IMR-90 (cell line): ENCODE data around the gene NPY1R. TPM values are rescaled to one million over a fixed set of nuclear protein-coding genes. Genes with fewer than 3 reads are reported as not detected.

Experiments
- ATAC-seq: fragments of 200-7000 bp; cut with Tn5 transposase; 2 replicates; pipeline ENCODE4 v1.9.1; 2020; ENCODE audit warnings: low read depth, mild to moderate bottlenecking, moderate library complexity
- BruUV-seq: library from RNA; stranded (reverse); fragments of 400-500 nt; replicated peaks from 2 replicates; lab custom pipeline; 2021; lab: Mats Ljungman, UMichigan
- CTCF ChIA-PET: fragments of 300-600 bp; formaldehyde crosslinking; extraction: SDS; loops from one replicate; lab custom pipeline; 2021; ENCODE audit warnings: antibody characterized with exemption; lab: Yijun Ruan, JAX
- POLR2A ChIA-PET: fragments of 300-600 bp; sonication (Branson Sonifier 250); formaldehyde crosslinking; loops from one replicate; lab custom pipeline; 2022; ENCODE audit warnings: antibody characterized with exemption; ENCODE audit not compliant: unreplicated experiment; lab: Charles Lee
- DNase-seq: peaks from one replicate; pipeline ENCODE4 v3.0.0; 2013
- H2AFZ ChIP-seq: replicated peaks from 2 replicates; pipeline ENCODE3; 2013; ENCODE audit warnings: low read length, mild to moderate bottlenecking; ENCODE audit not compliant: poor library complexity
- H2AK5ac ChIP-seq: 2 replicates; pipeline ENCODE4 v1.6.1; 2013; ENCODE audit warnings: low read depth, low read length, inconsistent platforms
- H2AK9ac ChIP-seq: replicated peaks from 2 replicates; pipeline ENCODE3; 2013; ENCODE audit warnings: mild to moderate bottlenecking, low read depth, low read length, moderate library complexity; ENCODE audit not compliant: poor library complexity
- H2BK120ac ChIP-seq: 2 replicates; pipeline ENCODE4 v1.6.1; 2013; ENCODE audit warnings: low read depth, low read length, inconsistent platforms
- H2BK15ac ChIP-seq: 3 replicates; pipeline ENCODE4 v1.6.1; 2013; ENCODE audit warnings: low read depth, low read length, inconsistent platforms
- H2BK20ac ChIP-seq: 2 replicates; pipeline ENCODE4 v1.6.1; 2013; ENCODE audit warnings: low read depth, mild to moderate bottlenecking, inconsistent platforms, low read length, moderate library complexity
- H2BK5ac ChIP-seq: 2 replicates; pipeline ENCODE4 v1.6.1; 2013; ENCODE audit warnings: mild to moderate bottlenecking, low read depth, low read length, inconsistent platforms; ENCODE audit not compliant: poor library complexity, severe bottlenecking
- H3K14ac ChIP-seq: replicated peaks from 2 replicates; pipeline ENCODE4 v1.6.1; 2013; ENCODE audit warnings: low read depth, low read length, inconsistent platforms
- H3K18ac ChIP-seq: 2 replicates; pipeline ENCODE4 v1.6.1; 2013; ENCODE audit warnings: low read depth, low read length, control low read depth
- H3K23ac ChIP-seq: 2 replicates; pipeline ENCODE4 v1.6.1; 2013; ENCODE audit warnings: low read depth, low read length, inconsistent platforms
- H3K27ac ChIP-seq: 2 replicates; pipeline ENCODE4 v1.5.1; 2013; ENCODE audit warnings: mild to moderate bottlenecking, control low read depth, low read length; ENCODE audit not compliant: insufficient read depth
- H3K27me3 ChIP-seq: 2 replicates; pipeline ENCODE4 v1.6.1; 2013; ENCODE audit warnings: low read length; ENCODE audit not compliant: control insufficient read depth, insufficient read depth
- H3K36me3 ChIP-seq: 2 replicates; pipeline ENCODE4 v1.6.1; 2013; ENCODE audit warnings: low read length, mixed read lengths; ENCODE audit not compliant: control insufficient read depth, insufficient read depth
- H3K4ac ChIP-seq: 2 replicates; pipeline ENCODE4 v1.6.1; 2013; ENCODE audit warnings: low read depth, low read length, inconsistent platforms
- H3K4me1 ChIP-seq: 2 replicates; pipeline ENCODE4 v1.6.1; 2013; ENCODE audit warnings: low read length, mixed read lengths; ENCODE audit not compliant: control insufficient read depth, insufficient read depth
- H3K4me2 ChIP-seq: 2 replicates; pipeline ENCODE4 v1.6.1; 2013; ENCODE audit warnings: low read depth, mild to moderate bottlenecking, control low read depth, low read length, moderate library complexity
- H3K4me3 ChIP-seq: 2 replicates; pipeline ENCODE4 v1.5.1; 2013; ENCODE audit warnings: low read depth, mild to moderate bottlenecking, control low read depth, low read length, moderate library complexity; ENCODE audit not compliant: insufficient read depth
- H3K56ac ChIP-seq: 2 replicates; pipeline ENCODE4 v1.6.1; 2013; ENCODE audit warnings: low read length, inconsistent platforms; ENCODE audit not compliant: insufficient read depth; ENCODE audit errors: extremely low read depth
- H3K79me1 ChIP-seq, 2 experiments: 2 replicates each; pipeline ENCODE4 v1.6.1; 2013; ENCODE audit warnings: low read length in 2 of 2, inconsistent platforms in 1 of 2, low read depth in 1 of 2
- H3K9ac ChIP-seq: 2 replicates; pipeline ENCODE4 v1.6.1; 2013; ENCODE audit warnings: low read depth, low read length, control low read depth
- H3K9me1 ChIP-seq: 2 replicates; pipeline ENCODE4 v1.6.1; 2013; ENCODE audit warnings: low read length, inconsistent platforms; ENCODE audit not compliant: insufficient read depth
- H3K9me3 ChIP-seq: 2 replicates; pipeline ENCODE4 v1.6.1; 2013; ENCODE audit warnings: low read length; ENCODE audit not compliant: control insufficient read depth, insufficient read depth
- H4K20me1 ChIP-seq: 2 replicates; pipeline ENCODE4 v1.6.1; 2013; ENCODE audit warnings: low read length, inconsistent platforms; ENCODE audit not compliant: insufficient read depth
- H4K5ac ChIP-seq: 2 replicates; pipeline ENCODE4 v1.6.1; 2013; ENCODE audit warnings: mild to moderate bottlenecking, low read depth, low read length, control low read depth
- H4K8ac ChIP-seq, 2 experiments: 2 replicates each; pipeline ENCODE4 v1.6.1; 2013; ENCODE audit warnings: low read depth in 2 of 2, low read length in 2 of 2, control low read depth in 1 of 2, inconsistent platforms in 1 of 2
- H4K91ac ChIP-seq: 2 replicates; pipeline ENCODE4 v1.6.1; 2013; ENCODE audit warnings: low read depth, low read length, inconsistent platforms; ENCODE audit not compliant: insufficient read depth
- BHLHE40 ChIP-seq: fragments of 150-350 bp; IDR thresholded peaks from 2 replicates; pipeline ENCODE4 v1.6.1; 2016; ENCODE audit warnings: mild to moderate bottlenecking, low read depth, low read length
- CEBPB ChIP-seq: IDR thresholded peaks from 2 replicates; pipeline ENCODE4 v1.6.1; 2012; ENCODE audit warnings: low read depth, low read length, improper control_type of control experiment
- CHD1 ChIP-seq: IDR thresholded peaks from 2 replicates; pipeline ENCODE4 v1.6.1; 2012; ENCODE audit warnings: low read depth, low read length, improper control_type of control experiment
- ELK1 ChIP-seq: fragments of 150-350 bp; IDR thresholded peaks from 2 replicates; pipeline ENCODE4 v1.6.1; 2016; ENCODE audit warnings: low read depth, mild to moderate bottlenecking, low read length, moderate library complexity, borderline replicate concordance
- FOS ChIP-seq: fragments of 150-350 bp; IDR thresholded peaks from 2 replicates; pipeline ENCODE4 v1.6.1; 2016; ENCODE audit warnings: low read depth, low read length
- MAFK ChIP-seq: IDR thresholded peaks from 2 replicates; pipeline ENCODE4 v1.6.1; 2012; ENCODE audit warnings: low read depth, low read length, improper control_type of control experiment
- MAZ ChIP-seq: IDR thresholded peaks from 2 replicates; pipeline ENCODE4 v1.6.1; 2012; ENCODE audit warnings: low read depth, mild to moderate bottlenecking, low read length, improper control_type of control experiment, moderate library complexity, borderline replicate concordance
- MXI1 ChIP-seq: IDR thresholded peaks from 2 replicates; pipeline ENCODE4 v1.6.1; 2012; ENCODE audit warnings: low read depth, mild to moderate bottlenecking, low read length, moderate library complexity, borderline replicate concordance
- NFE2L2 ChIP-seq: fragments of 150-350 bp; IDR thresholded peaks from 2 replicates; pipeline ENCODE4 v1.6.1; 2016; ENCODE audit warnings: low read depth, mild to moderate bottlenecking, low read length
- POLR2A ChIP-seq: IDR thresholded peaks from 2 replicates; pipeline ENCODE4 v1.6.1; 2012; ENCODE audit warnings: mild to moderate bottlenecking, low read depth, low read length
- RAD21 ChIP-seq: IDR thresholded peaks from 2 replicates; pipeline ENCODE4 v1.6.1; 2012; ENCODE audit warnings: low read length, improper control_type of control experiment
- RCOR1 ChIP-seq: IDR thresholded peaks from 2 replicates; pipeline ENCODE4 v1.6.1; 2012; ENCODE audit warnings: mild to moderate bottlenecking, low read length, improper control_type of control experiment; ENCODE audit not compliant: insufficient replicate concordance
- RFX5 ChIP-seq: IDR thresholded peaks from 2 replicates; pipeline ENCODE4 v1.8.0; 2012; ENCODE audit warnings: low read depth, mild to moderate bottlenecking, low read length, moderate library complexity
- SMC3 ChIP-seq: fragments of 150-350 bp; IDR thresholded peaks from 2 replicates; pipeline ENCODE4 v1.6.1; 2016; ENCODE audit warnings: low read depth, mild to moderate bottlenecking, antibody characterized with exemption, low read length, moderate library complexity
- WGBS, 2 experiments: methylation state at CpG; one replicate each; pipeline versions ENCODE4 v1.1.5 to v1.1.7; 2013; ENCODE audit warnings: missing lambda C conversion rate in 2 of 2; ENCODE audit not compliant: insufficient read length in 1 of 2; ENCODE audit errors: extremely low coverage in 2 of 2; 5-methylcytosine and 5-hydroxymethylcytosine counted together
- dilution Hi-C: fragments of 300-500 bp; cut with HindIII; formaldehyde crosslinking; loops from one replicate; pipeline ENCODE4 v1.14.3; 2018; ENCODE audit warnings: low sequenced_read_pairs; ENCODE audit not compliant: unreplicated experiment
- in situ Hi-C: fragments of 300-500 bp; cut with MboI; formaldehyde crosslinking; loops from 3 replicates; pipeline ENCODE4 v1.14.3; 2019; ENCODE audit warnings: low sequenced_read_pairs, inconsistent platforms, mixed read lengths
- intact Hi-C: fragments of 100-400 bp; cut with micrococcal nuclease; formaldehyde crosslinking; loops from 2 replicates; pipeline ENCODE4 v1.10.0; 2022
- polyA plus RNA-seq, 3 experiments: library from polyadenylated mRNA; depleted of rRNA; stranded (reverse); fragments of >200 nt; gene quantifications; 2 replicates each; pipeline ENCODE4 v1.2.3, GENCODE V29; 2012; ENCODE audit warnings: low replicate concordance in 1 of 3
- total RNA-seq: library from RNA; depleted of rRNA; stranded (reverse); fragments of >200 nt; gene quantifications from 2 replicates; pipeline ENCODE4 v1.2.3, GENCODE V29; 2012
- TF ChIP-seq, protein P1 (sequence below): conservative IDR thresholded peaks from 2 replicates; pipeline ENCODE4 v1.5.1; 2012; ENCODE audit warnings: mild to moderate bottlenecking, low read depth, low read length, improper control_type of control experiment
- TF ChIP-seq, protein P2 (sequence below): fragments of 150-350 bp; IDR thresholded peaks from 2 replicates; pipeline ENCODE4 v1.6.1; 2017; ENCODE audit warnings: mild to moderate bottlenecking, antibody characterized with exemption, low read length, low read depth

NPY1R gene
- total and polyA plus RNA-seq, 2 of the 4 experiments (the other 2 are of a cell fraction) = under 0.01 TPM; not detected in 1

DNA sequence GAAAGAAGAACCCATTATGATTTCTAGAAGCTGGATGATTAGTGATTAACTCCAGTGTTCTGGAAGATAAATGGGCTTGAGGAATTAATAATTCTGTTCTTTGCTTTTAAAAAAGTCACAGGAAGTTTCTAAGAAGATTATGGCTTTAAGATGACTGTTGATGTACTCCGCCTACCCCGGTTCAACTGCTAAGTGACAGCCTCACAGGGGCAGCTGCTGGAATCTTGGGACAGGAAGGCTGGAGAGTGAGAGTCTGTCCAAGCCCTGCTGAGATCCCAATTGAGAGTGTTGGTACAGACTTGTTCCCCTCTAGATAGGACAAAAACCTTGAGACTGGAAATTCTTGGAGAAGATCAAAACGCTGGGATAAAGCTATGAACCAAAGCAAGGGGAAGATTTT is 37.3 kb downstream of the NPY1R start:
- no CpG with 5 or more reads among the region's 3 CpGs for WGBS, 2 experiments
- Histone ChIP-seq H3K9me1 (no peaks in the 10 kb centered on the region), H3K56ac (no peak overlapping the region), H4K5ac (no peak overlapping the region), H4K8ac (no peak overlapping the region), H3K4me3 (no peak overlapping the region), H3K14ac (no peak overlapping the region), H3K36me3 (no peaks in the 10 kb centered on the region), H3K23ac (no peak overlapping the region), H4K20me1 (no peaks in the 10 kb centered on the region), H3K27ac (no peak overlapping the region), H3K4me1 (no peaks in the 10 kb centered on the region), H2BK20ac (no peak overlapping the region), H3K9me3 (no peaks in the 10 kb centered on the region), H3K79me1 (no peaks in the 10 kb centered on the region), H2AK5ac (no peak overlapping the region), H3K4me2 (no peak overlapping the region), H3K27me3 (no peaks in the 10 kb centered on the region), H4K91ac (no peak overlapping the region), H3K9ac (no peak overlapping the region), H2BK15ac (no peak overlapping the region), H2AFZ (no peak overlapping the region), H3K18ac (no peak overlapping the region), H2BK120ac (no peak overlapping the region), H2BK5ac (no peak overlapping the region), H2AK9ac (no peak overlapping the region), H3K4ac (no peak overlapping the region)
- no peak for ATAC-seq
- ChIA-PET POLR2A (no interaction called here), CTCF (no interaction called here)
- no TSS peak for BruUV-seq
- in situ Hi-C loops = no loop called here
- TF ChIP-seq RCOR1 = no peak
- no peak for TF ChIP-seq NFE2L2
- no peak for TF ChIP-seq POLR2A
- TF ChIP-seq, protein P1, sequence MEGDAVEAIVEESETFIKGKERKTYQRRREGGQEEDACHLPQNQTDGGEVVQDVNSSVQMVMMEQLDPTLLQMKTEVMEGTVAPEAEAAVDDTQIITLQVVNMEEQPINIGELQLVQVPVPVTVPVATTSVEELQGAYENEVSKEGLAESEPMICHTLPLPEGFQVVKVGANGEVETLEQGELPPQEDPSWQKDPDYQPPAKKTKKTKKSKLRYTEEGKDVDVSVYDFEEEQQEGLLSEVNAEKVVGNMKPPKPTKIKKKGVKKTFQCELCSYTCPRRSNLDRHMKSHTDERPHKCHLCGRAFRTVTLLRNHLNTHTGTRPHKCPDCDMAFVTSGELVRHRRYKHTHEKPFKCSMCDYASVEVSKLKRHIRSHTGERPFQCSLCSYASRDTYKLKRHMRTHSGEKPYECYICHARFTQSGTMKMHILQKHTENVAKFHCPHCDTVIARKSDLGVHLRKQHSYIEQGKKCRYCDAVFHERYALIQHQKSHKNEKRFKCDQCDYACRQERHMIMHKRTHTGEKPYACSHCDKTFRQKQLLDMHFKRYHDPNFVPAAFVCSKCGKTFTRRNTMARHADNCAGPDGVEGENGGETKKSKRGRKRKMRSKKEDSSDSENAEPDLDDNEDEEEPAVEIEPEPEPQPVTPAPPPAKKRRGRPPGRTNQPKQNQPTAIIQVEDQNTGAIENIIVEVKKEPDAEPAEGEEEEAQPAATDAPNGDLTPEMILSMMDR = no peak
- TF ChIP-seq, protein P2, sequence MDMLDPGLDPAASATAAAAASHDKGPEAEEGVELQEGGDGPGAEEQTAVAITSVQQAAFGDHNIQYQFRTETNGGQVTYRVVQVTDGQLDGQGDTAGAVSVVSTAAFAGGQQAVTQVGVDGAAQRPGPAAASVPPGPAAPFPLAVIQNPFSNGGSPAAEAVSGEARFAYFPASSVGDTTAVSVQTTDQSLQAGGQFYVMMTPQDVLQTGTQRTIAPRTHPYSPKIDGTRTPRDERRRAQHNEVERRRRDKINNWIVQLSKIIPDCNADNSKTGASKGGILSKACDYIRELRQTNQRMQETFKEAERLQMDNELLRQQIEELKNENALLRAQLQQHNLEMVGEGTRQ = no peak
- TF ChIP-seq RFX5 = no peak
- no peak for TF ChIP-seq CHD1
- no peak for TF ChIP-seq RAD21
- TF ChIP-seq CEBPB = no peak
- no peak for TF ChIP-seq MAFK
- no peak for TF ChIP-seq FOS
- TF ChIP-seq SMC3 = no peak
- no peak for TF ChIP-seq ELK1
- no peak for TF ChIP-seq MAZ
- no peak for TF ChIP-seq BHLHE40
- TF ChIP-seq MXI1 = no peak
- intact Hi-C loops = no loop called here
- dilution Hi-C loops = no loop called here
- DNase-seq = no peak
